ENCODE results near the gene UPP2. TPM values are rescaled to one million over a fixed set of nuclear protein-coding genes. Genes with fewer than 3 reads are reported as not detected.

UPP2 gene
- total RNA-seq, 1 experiment from 2014 or later = not detected

- Histone ChIP-seq H3K4me3 (ENCODE audit: low read depth in 2 of 2, low read length in 2 of 2) (no peak overlapping the region), H3K36me3 (ENCODE audit: control insufficient read depth, insufficient read depth, low read length) (no peaks in the 10 kb centered on the region), H3K4me1 (ENCODE audit: control insufficient read depth, insufficient read depth, low read length) (no peaks in the 10 kb centered on the region), H3K9me3 (ENCODE audit: control insufficient read depth, insufficient read depth, low read depth, low read length) (no peaks in the 10 kb centered on the region), H3K27ac (ENCODE audit: low read length) (no peak overlapping the region), H3K27me3 (ENCODE audit: control insufficient read depth, insufficient read depth, low read length) (no peaks in the 10 kb centered on the region)
- ChIA-PET POLR2A (no interaction called here), CTCF (no interaction called here)
- no peak for TF ChIP-seq POLR2AphosphoS5 (IDR thresholded peaks at IDR 0.05; ENCODE audit: low read depth, low read length)
- TF ChIP-seq TCF7L2 (IDR thresholded peaks at IDR 0.05; ENCODE audit: low read depth, low read length) = no peak
- TF ChIP-seq CTCF (IDR thresholded peaks at IDR 0.05) = no peak
- no peak for TF ChIP-seq REST (IDR thresholded peaks at IDR 0.05; ENCODE audit: insufficient read depth in 1 of 2, low read depth in 2 of 2, low read length in 1 of 2)
- no peak for TF ChIP-seq SIN3A (IDR thresholded peaks at IDR 0.05; ENCODE audit: borderline replicate concordance, insufficient read depth, low read depth, low read length)
- ATAC-seq (no peak), DNase-seq (ENCODE audit: low read depth, low spot score) (no peak)
- intact Hi-C loops (cut with micrococcal nuclease; ENCODE audit: unreplicated experiment) = no loop called here
- in situ Hi-C loops (cut with HindIII; ENCODE audit: low pct_unique_long_range_greater_than_20kb, low sequenced_read_pairs) = no loop called here
- no TSS peak for BruUV-seq (replicated peaks)
Observed at GRCh38 chr2:158066046-158066713, 35.5 kb upstream of the UPP2 start.

GRCh38 chr2:158071018-158071417 is 30.7 kb upstream of the UPP2 start:
- ChIA-PET CTCF (no interaction called here), POLR2A (no interaction called here)
- H3K27me3 ChIP-seq (ENCODE audit: control insufficient read depth, insufficient read depth, low read length) = no peaks in the 10 kb centered on the region
- no peak for DNase-seq (ENCODE audit: low read depth, low spot score)
- no peak for ATAC-seq
- H3K27ac ChIP-seq (ENCODE audit: low read length) = no peak overlapping the region
- no peaks in the 10 kb centered on the region for H3K36me3 ChIP-seq (ENCODE audit: control insufficient read depth, insufficient read depth, low read length)
- no peak overlapping the region for H3K4me3 ChIP-seq (ENCODE audit: low read depth in 2 of 2, low read length in 2 of 2)
- BruUV-seq (replicated peaks) = no TSS peak
- no peaks in the 10 kb centered on the region for H3K4me1 ChIP-seq (ENCODE audit: control insufficient read depth, insufficient read depth, low read length)
- in situ Hi-C loops (cut with HindIII; ENCODE audit: low pct_unique_long_range_greater_than_20kb, low sequenced_read_pairs) (no loop called here), intact Hi-C loops (cut with micrococcal nuclease; ENCODE audit: unreplicated experiment) (no loop called here)
- H3K9me3 ChIP-seq (ENCODE audit: control insufficient read depth, insufficient read depth, low read depth, low read length) = no peaks in the 10 kb centered on the region
- no peak for TF ChIP-seq SIN3A (IDR thresholded peaks at IDR 0.05; ENCODE audit: borderline replicate concordance, insufficient read depth, low read depth, low read length)
- no peak for TF ChIP-seq TCF7L2 (IDR thresholded peaks at IDR 0.05; ENCODE audit: low read depth, low read length)
- TF ChIP-seq POLR2AphosphoS5 (IDR thresholded peaks at IDR 0.05; ENCODE audit: low read depth, low read length) = no peak
- TF ChIP-seq CTCF (IDR thresholded peaks at IDR 0.05) = no peak
- no peak for TF ChIP-seq REST (IDR thresholded peaks at IDR 0.05; ENCODE audit: insufficient read depth in 1 of 2, low read depth in 2 of 2, low read length in 1 of 2)
